Measurements from ENCODE around the gene WNT6. TPM values are rescaled to one million over a fixed set of nuclear protein-coding genes. Genes with fewer than 3 reads are reported as not detected.

WNT6 gene
- total RNA-seq, 4 donors from 2014 or later, result 1.3 to 4.2 (median 4.0) TPM

GRCh38 chr2:218894151-218894879 is 34.7 kb downstream of the WNT6 start:
- peaks cover 0 to 45% (median 21%) of the 10 kb centered on the region in 3 donors for H3K4me1 ChIP-seq
- TF ChIP-seq EP300 (IDR thresholded peaks at IDR 0.05), result no peak
- TF ChIP-seq POLR2A (IDR thresholded peaks at IDR 0.05), result no peak
- TF ChIP-seq CTCF (IDR thresholded peaks at IDR 0.05), result no peak
- TF ChIP-seq POLR2AphosphoS5 (IDR thresholded peaks at IDR 0.05), result no peak
- no peak overlapping the region for H3K27ac ChIP-seq
- H3K4me3 ChIP-seq, result no peak overlapping the region
- 29 to 44% methylated on average over 2 to 3 of the region's 12 CpGs for WGBS, 2 donors (ENCODE audit: low coverage in 1 of 2)
- ATAC-seq, result no peak
- H3K27me3 ChIP-seq, result peaks cover 73% of the 10 kb centered on the region
- no peaks in the 10 kb centered on the region for H3K9me3 ChIP-seq
- H3K36me3 ChIP-seq, result no peaks in the 10 kb centered on the region

- ATAC-seq, result no peak
Measured at GRCh38 chr2:218894880-218895157, 35.2 kb downstream of the WNT6 start.

GRCh38 chr2:218895326-218895725 is 35.7 kb downstream of the WNT6 start:
- WGBS, 2 donors (ENCODE audit: low coverage in 1 of 2), result 50% methylated on average over 2 of the region's 3 CpGs; no CpG with 5 or more reads in 1 of the 2 donors
- no peaks in the 10 kb centered on the region for H3K36me3 ChIP-seq
- no peak overlapping the region for H3K4me3 ChIP-seq
- H3K9me3 ChIP-seq, result no peaks in the 10 kb centered on the region
- peaks cover 83% of the 10 kb centered on the region for H3K27me3 ChIP-seq
- ATAC-seq, result no peak
- H3K27ac ChIP-seq, result no peak overlapping the region
- no peak for TF ChIP-seq CTCF (IDR thresholded peaks at IDR 0.05)
- TF ChIP-seq EP300 (IDR thresholded peaks at IDR 0.05), result no peak
- no peak for TF ChIP-seq POLR2AphosphoS5 (IDR thresholded peaks at IDR 0.05)
- TF ChIP-seq POLR2A (IDR thresholded peaks at IDR 0.05), result no peak
- H3K4me1 ChIP-seq, result peaks cover 0 to 45% (median 21%) of the 10 kb centered on the region in 3 donors

More at GRCh38 chr2:218894880-218895157, 35.2 kb downstream of the WNT6 start:
- WGBS, 2 donors (ENCODE audit: low coverage in 1 of 2), result 43% methylated on average over 3 of the region's 4 CpGs; no CpG with 5 or more reads in 1 of the 2 donors
- Histone ChIP-seq H3K4me3 (no peak overlapping the region), H3K9me3 (no peaks in the 10 kb centered on the region), H3K36me3 (no peaks in the 10 kb centered on the region), H3K27me3 (peaks cover 78% of the 10 kb centered on the region), H3K4me1 (peaks cover 0 to 45% (median 21%) of the 10 kb centered on the region in 3 donors), H3K27ac (no peak overlapping the region)
- TF ChIP-seq POLR2A (IDR thresholded peaks at IDR 0.05), result no peak
- no peak for TF ChIP-seq CTCF (IDR thresholded peaks at IDR 0.05)
- no peak for TF ChIP-seq POLR2AphosphoS5 (IDR thresholded peaks at IDR 0.05)
- TF ChIP-seq EP300 (IDR thresholded peaks at IDR 0.05), result no peak

- Histone ChIP-seq H3K27me3 (peaks cover 89% of the 10 kb centered on the region), H3K4me1 (peaks cover 0 to 45% (median 21%) of the 10 kb centered on the region in 3 donors), H3K4me3 (no peak overlapping the region), H3K36me3 (no peaks in the 10 kb centered on the region), H3K27ac (no peak overlapping the region), H3K9me3 (no peaks in the 10 kb centered on the region)
- 42 to 47% methylated on average over 4 to 8 of the region's 8 CpGs for WGBS, 2 donors (ENCODE audit: low coverage in 1 of 2)
- no peak for ATAC-seq
- TF ChIP-seq POLR2AphosphoS5 (IDR thresholded peaks at IDR 0.05) (no peak), EP300 (IDR thresholded peaks at IDR 0.05) (no peak), POLR2A (IDR thresholded peaks at IDR 0.05) (no peak), CTCF (IDR thresholded peaks at IDR 0.05) (no peak)
Measured at GRCh38 chr2:218895759-218896500, 36.3 kb downstream of the WNT6 start.
